WI38 (cell line): ENCODE data around the gene TMEM121B.

Experiments
- H3K4me3 ChIP-seq: 2 replicates; pipeline ENCODE4 v1.5.1; 2011; ENCODE audit warnings: low read depth, mild to moderate bottlenecking, control low read depth, low read length
- CTCF ChIP-seq: IDR thresholded peaks from 2 replicates; pipeline ENCODE4 v1.5.1; 2012; ENCODE audit warnings: low read depth, mild to moderate bottlenecking, control low read depth, low read length

TMEM121B gene

DNA sequence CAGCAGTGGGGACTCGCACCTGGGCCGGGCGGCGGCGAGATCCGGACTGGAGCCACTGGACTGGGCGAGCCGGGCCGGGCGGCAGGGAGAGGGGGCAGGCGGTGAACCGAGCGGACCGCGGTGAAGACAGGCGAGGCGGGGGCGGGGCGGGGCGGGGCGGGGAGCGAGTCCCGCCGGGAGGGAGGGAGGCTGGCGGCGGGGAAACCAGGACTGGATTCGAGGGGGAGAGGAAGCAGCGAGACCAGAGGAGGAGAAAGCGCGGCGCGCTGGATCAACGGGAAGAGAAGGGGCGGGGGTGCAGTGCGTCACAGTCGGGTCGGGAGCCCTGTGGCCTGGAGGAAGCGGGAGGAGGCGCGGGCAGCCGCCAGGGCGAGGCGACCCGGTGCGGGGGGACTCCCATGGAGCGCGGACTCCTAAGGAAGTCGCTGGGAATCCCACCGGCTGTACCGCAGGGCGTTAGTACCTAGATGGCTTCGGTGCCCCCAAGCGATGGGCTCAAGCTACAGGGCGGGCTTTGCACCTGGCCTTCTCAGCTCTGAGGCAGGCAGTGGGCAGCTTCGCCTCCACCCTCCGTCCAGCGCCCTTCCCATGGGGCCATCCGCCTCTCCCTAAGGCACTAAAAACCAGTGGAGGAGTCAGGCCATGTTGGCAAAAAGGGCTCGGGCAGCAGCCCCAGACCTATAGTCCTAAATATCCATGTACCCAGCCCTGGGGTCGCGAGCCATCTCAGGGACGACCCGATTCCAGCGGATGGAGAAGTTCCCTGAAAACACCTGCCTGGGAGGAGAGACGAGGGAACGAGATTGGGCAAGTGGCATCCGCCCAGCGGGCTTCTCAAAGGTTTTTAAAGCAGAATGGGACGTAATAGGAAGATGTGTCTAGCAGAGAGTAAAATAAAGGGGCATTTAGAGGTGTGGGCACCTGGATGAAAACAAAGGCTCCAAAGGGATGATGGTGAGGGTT lies at the start of gene TMEM121B:
Gene TMEM121B (minus strand): TSS at position 128 of the 963 bp plus-strand sequence. CDS start 233 bp downstream, outside the sequence.
- peak within 1 kb of the TSS; percentile 44 for H3K4me3 ChIP-seq
- no peak for TF ChIP-seq CTCF

GRCh38 chr22:17167486-17167885 lies 46.3 kb upstream of the TMEM121B start:
- no peak for TF ChIP-seq CTCF
- H3K4me3 ChIP-seq: no peak overlapping the region

DNA sequence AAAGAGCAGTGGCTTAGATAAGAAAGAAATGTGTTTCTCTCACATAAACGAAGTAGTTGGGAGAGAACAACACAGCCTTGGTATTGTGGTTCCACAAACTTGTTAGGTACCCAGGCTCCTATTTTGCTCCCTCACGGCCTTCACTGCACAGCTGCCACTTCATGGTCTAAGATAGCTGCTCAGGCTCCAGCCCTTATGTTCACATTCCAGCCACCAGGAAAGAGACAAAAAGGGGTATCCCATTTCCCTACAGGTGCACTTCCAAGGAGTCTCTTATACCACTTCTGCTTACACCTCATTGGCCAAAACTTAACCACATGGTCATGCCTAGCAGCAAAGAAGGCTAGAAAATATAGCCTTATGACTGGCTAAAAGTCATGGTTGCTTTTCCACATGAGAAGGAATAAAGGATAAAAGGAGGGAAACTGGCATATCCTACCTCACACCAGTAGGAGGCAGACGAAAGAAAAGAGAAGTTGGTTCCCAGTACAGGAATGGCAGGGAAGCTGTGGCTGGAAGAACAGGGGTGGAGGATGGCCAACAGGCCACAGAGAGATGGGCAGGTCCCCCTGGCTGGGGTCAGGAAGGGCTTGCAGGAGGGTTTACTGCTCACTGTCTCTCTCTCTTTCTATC lies 43.3 kb upstream of the TMEM121B start:
- H3K4me3 ChIP-seq: no peak overlapping the region

GRCh38 chr22:17162731-17163130 lies 41.6 kb upstream of the TMEM121B start:
- TF ChIP-seq CTCF: no peak
- no peak overlapping the region for H3K4me3 ChIP-seq

More for the DNA sequence above, 43.3 kb upstream of the TMEM121B start:
- no peak; the same call in 1 of the 2 replicates for TF ChIP-seq CTCF

- H3K4me3 ChIP-seq: no peak overlapping the region
- no peak for TF ChIP-seq CTCF
Measured at GRCh38 chr22:17161991-17162390, 40.8 kb upstream of the TMEM121B start.

GRCh38 chr22:17159504-17159951 lies 38.4 kb upstream of the TMEM121B start:
- no peak for TF ChIP-seq CTCF
- H3K4me3 ChIP-seq: peak overlapping the region; percentile 67
